Measurements from ENCODE around the gene SLC23A2.

Gene SLC23A2

DNA sequence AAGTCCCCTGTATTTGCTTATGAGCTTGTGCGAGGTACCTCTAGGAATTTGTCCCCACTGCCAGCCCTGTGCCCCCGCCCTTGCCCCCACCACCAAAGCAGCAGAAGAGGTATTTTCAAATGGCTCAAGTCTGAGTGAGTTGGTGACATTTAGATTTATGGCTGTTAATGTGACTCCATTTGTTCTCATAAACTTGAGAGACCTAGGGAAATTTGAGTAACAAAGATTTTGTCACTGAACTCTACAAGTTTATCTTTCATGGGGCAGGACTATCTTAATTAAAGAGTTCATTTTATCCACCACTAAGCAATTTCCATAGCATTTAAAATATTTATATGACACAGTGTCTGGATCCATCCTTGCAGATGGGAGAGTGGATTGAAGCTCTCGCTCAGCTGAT lies 171.1 kb downstream of the SLC23A2 start:
- H3K4me3 ChIP-seq (ENCODE audit: control insufficient read depth, low read depth, low read length), result no peak overlapping the region
- TF ChIP-seq, protein P1, sequence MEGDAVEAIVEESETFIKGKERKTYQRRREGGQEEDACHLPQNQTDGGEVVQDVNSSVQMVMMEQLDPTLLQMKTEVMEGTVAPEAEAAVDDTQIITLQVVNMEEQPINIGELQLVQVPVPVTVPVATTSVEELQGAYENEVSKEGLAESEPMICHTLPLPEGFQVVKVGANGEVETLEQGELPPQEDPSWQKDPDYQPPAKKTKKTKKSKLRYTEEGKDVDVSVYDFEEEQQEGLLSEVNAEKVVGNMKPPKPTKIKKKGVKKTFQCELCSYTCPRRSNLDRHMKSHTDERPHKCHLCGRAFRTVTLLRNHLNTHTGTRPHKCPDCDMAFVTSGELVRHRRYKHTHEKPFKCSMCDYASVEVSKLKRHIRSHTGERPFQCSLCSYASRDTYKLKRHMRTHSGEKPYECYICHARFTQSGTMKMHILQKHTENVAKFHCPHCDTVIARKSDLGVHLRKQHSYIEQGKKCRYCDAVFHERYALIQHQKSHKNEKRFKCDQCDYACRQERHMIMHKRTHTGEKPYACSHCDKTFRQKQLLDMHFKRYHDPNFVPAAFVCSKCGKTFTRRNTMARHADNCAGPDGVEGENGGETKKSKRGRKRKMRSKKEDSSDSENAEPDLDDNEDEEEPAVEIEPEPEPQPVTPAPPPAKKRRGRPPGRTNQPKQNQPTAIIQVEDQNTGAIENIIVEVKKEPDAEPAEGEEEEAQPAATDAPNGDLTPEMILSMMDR (IDR thresholded peaks at IDR 0.05; ENCODE audit: control insufficient read depth, insufficient read depth, low read depth, low read length, missing control alignments), result no peak
- no peak for DNase-seq (ENCODE audit: low read depth)

DNA sequence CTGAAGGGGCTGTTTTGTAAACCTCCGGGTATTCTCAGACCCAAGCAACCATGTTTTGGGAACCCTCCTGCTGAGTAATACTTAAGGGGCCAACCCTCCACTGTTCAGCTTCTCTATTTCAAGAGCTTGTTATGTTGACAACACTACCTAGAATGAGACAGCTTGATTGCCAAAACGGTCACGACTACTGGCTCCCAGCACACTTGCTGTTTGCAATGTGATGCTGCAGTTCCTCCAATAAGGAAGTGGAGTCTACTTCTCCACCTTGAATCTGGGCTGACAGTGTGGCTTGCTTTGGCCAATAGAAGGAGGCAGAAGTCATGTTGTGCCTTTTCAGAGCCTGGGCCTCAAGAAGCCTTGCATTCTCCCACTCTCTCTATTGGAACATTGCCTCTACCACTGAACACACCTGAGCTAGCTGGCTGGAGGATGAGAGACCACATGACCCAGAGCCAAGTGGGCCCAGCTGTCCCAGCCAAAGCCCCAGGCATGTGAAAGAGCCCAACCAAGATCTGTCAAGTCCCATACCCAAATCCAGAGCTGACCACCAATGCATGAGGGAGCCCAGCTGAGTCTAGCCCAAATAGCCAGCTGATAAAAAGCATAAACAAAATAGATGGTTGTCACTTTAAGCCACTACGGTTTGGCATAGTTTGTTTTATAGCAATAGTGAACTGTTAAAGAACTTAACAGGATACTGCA lies 171.6 kb downstream of the SLC23A2 start:
- no peak overlapping the region for H3K4me3 ChIP-seq (ENCODE audit: control insufficient read depth, low read depth, low read length)
- DNase-seq (ENCODE audit: low read depth), result no peak

DNA sequence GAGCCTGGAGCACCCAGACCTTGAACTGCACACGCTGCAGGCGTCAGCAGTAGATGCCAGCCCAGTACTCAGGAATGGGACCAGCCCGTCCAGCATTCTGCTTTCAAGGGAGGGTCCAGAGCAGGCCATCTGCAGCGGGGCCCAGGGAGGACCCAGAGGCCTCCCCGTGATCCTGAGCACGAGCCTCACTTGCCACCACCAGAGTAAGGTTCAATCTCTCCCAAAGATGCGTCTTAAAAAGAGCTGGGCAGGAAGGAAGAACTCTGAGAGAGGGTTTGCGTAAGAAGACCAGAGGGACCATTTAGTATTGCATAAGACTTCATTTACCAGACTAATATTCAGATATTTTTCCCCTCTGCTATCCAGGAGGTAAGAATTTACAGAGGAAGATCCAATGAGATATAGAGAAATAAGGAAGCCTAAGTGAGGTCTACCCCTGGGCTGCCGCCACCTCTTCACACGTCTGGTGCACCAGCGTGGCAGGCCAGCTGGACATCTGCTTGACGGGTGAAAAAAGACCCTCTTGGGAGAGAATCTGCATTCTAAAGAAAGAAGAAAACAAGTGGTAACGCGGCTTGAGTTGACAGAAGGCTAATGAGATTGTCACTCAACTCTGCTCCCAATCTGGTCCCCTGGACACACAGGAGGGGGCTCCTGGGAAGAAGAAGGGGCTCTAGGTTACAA lies 172.3 kb downstream of the SLC23A2 start:
- TF ChIP-seq, protein P1 (IDR thresholded peaks at IDR 0.05; ENCODE audit: control insufficient read depth, insufficient read depth, low read depth, low read length, missing control alignments), result no peak
- H3K4me3 ChIP-seq (ENCODE audit: control insufficient read depth, low read depth, low read length), result no peak overlapping the region
- no peak for DNase-seq (ENCODE audit: low read depth)

More for the DNA sequence above, 171.6 kb downstream of the SLC23A2 start:
- TF ChIP-seq, protein P1 (IDR thresholded peaks at IDR 0.05; ENCODE audit: control insufficient read depth, insufficient read depth, low read depth, low read length, missing control alignments), result no peak

DNA sequence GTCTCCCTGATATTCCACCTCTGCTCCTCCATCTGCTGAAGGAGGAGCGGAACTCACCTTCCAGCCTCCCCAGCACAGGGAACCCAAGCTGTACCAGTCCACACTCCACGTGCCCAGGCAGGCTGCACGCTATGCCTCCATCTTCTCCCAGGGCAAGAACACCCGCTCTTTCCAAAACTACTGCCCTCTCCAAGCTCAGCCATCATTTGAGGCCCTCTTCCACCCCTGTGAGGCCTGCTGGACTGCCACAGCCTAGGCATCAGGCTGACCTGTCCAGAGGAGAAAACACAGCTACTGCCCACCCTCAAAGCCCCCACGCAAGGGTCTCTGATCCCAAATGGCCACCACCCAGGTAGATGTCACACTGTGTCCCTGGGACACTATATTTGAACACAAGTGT lies 179.7 kb downstream of the SLC23A2 start:
- H3K4me3 ChIP-seq (ENCODE audit: control insufficient read depth, low read depth, low read length), result no peak overlapping the region
- no peak for DNase-seq (ENCODE audit: low read depth)
- TF ChIP-seq, protein P1 (IDR thresholded peaks at IDR 0.05; ENCODE audit: control insufficient read depth, insufficient read depth, low read depth, low read length, missing control alignments), result no peak

DNA sequence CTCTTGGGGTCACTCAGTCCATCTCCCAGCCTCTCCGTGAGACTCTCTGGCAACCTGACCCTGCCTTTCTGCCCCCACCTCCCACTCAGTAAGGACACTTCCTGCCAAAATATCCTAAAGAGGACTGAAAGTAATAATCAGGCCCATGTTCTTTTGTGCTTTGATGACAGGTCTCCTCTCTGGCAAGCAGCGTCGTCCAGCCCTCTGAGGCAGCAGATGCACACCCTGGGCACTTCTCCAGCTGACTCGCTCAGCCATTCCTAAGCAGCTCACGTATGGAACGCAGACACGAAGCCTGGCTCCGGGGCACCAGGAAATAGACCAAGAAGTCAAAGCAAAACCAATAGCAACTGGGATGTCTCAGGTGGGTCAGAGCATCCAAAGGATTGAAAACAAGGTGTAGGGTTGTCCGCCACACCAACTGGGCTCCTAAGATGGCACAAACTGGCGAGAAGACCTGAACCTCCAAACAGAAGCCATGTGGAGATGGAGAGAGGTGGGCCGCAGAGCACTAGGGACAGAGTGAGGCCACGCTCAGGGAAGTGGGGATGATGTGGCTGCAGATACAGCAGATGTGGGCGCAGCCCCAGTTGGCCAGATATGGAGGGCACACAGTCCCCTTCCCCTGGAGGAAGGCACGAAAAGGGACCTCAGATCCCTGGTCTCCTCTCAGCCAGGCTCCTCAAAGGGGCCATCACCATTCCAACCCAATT lies 180.3 kb downstream of the SLC23A2 start:
- DNase-seq (ENCODE audit: low read depth), result peak; percentile 58
- TF ChIP-seq, protein P1 (IDR thresholded peaks at IDR 0.05; ENCODE audit: control insufficient read depth, insufficient read depth, low read depth, low read length, missing control alignments), result no peak
- H3K4me3 ChIP-seq (ENCODE audit: control insufficient read depth, low read depth, low read length), result no peak overlapping the region

DNA sequence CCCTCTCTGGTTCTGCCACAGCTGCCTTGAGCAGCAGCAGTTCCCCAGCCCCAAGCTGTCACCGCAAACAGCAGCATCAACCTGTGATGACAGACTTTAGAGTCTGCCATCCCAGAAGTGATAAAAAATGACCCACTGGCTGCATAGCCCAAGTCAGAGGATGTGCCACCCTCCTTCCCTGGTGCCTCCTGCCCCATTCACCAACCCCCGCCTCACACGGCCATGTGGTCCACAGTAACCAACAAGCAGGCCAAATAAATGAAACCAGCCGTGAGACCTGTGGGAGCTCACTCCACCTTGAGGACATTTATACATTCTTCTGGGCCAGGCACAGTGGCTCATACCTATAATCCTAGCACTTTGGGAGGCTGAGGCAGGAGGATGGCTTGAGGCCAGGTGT lies 181.4 kb downstream of the SLC23A2 start:
- no peak overlapping the region for H3K4me3 ChIP-seq (ENCODE audit: control insufficient read depth, low read depth, low read length)
- TF ChIP-seq, protein P1 (IDR thresholded peaks at IDR 0.05; ENCODE audit: control insufficient read depth, insufficient read depth, low read depth, low read length, missing control alignments), result no peak
- DNase-seq (ENCODE audit: low read depth), result no peak
